ENCODE results near the gene GPR183.

The GPR183 gene

GRCh38 chr13:99307247-99307646 lies at the start of gene GPR183:
Gene GPR183, minus strand, starts transcription at chr13:99307399. Its CDS starts 11,254 bp downstream, at chr13:99296145.
- peak; percentile 83 for DNase-seq

GRCh38 chr13:99356262-99357091 lies 49.3 kb upstream of the GPR183 start:
- peak; percentile 95 for DNase-seq

GRCh38 chr13:99356012-99356261 lies 48.7 kb upstream of the GPR183 start:
- no peak for DNase-seq

GRCh38 chr13:99355267-99356011 lies 48.2 kb upstream of the GPR183 start:
- no peak for DNase-seq

- peak; percentile 29 for DNase-seq
Observed at GRCh38 chr13:99354371-99354951, 47.3 kb upstream of the GPR183 start.

GRCh38 chr13:99353836-99354235 lies 46.6 kb upstream of the GPR183 start:
- DNase-seq, result no peak

GRCh38 chr13:99353246-99353600 lies 46.0 kb upstream of the GPR183 start:
- no peak for DNase-seq

- no peak for DNase-seq
Observed at GRCh38 chr13:99352351-99353245, 45.4 kb upstream of the GPR183 start.

- DNase-seq, result no peak
Observed at GRCh38 chr13:99351772-99352171, 44.6 kb upstream of the GPR183 start.

GRCh38 chr13:99350191-99350590 lies 43.0 kb upstream of the GPR183 start:
- DNase-seq, result no peak

- DNase-seq, result peak; percentile 54
Observed at GRCh38 chr13:99347911-99348451, 40.8 kb upstream of the GPR183 start.

GRCh38 chr13:99347335-99347878 lies 40.2 kb upstream of the GPR183 start:
- no peak for DNase-seq

GRCh38 chr13:99346335-99347042 lies 39.3 kb upstream of the GPR183 start:
- DNase-seq, result no peak

- DNase-seq, result no peak
Observed at GRCh38 chr13:99345345-99345744, 38.1 kb upstream of the GPR183 start.

GRCh38 chr13:99344610-99345208 lies 37.5 kb upstream of the GPR183 start:
- no peak for DNase-seq

- DNase-seq, result no peak
Observed at GRCh38 chr13:99342723-99343315, 35.6 kb upstream of the GPR183 start.

- no peak for DNase-seq
Observed at GRCh38 chr13:99341969-99342722, 34.9 kb upstream of the GPR183 start.

GRCh38 chr13:99340638-99341037 lies 33.4 kb upstream of the GPR183 start:
- DNase-seq, result no peak

GRCh38 chr13:99339736-99340397 lies 32.7 kb upstream of the GPR183 start:
- no peak for DNase-seq
